GM23338 (cell line): ENCODE data around the gene MRS2.

Source experiments
- CTCF ChIP-seq, 2 experiments: fragments of 200-600 bp in 1 of 2; sonication (generic) in 1 of 2; conservative IDR thresholded peaks; 2 replicates each; pipeline versions ENCODE4 v1.5.1 to v1.6.1; 2016 to 2017; ENCODE audit warnings: antibody characterized with exemption in 2 of 2, low read depth in 2 of 2, mild to moderate bottlenecking in 2 of 2, moderate library complexity in 1 of 2
- EZH2 ChIP-seq: fragments of 200-600 bp; sonication (generic); IDR thresholded peaks from one replicate; pipeline ENCODE4 v1.8.0; 2017; ENCODE audit warnings: antibody characterized with exemption, mild to moderate bottlenecking, low read depth; ENCODE audit not compliant: unreplicated experiment
- EZH2phosphoT487 ChIP-seq: fragments of 200-600 bp; sonication (generic); IDR thresholded peaks from one replicate; pipeline ENCODE4 v1.8.1; 2018; ENCODE audit warnings: antibody characterized with exemption; ENCODE audit not compliant: unreplicated experiment
- POLR2AphosphoS5 ChIP-seq: IDR thresholded peaks from 2 replicates; pipeline ENCODE4 v1.6.1; 2016; ENCODE audit warnings: antibody characterized with exemption, low read depth

- TF ChIP-seq POLR2AphosphoS5 (no peak), EZH2phosphoT487 (no peak), EZH2 (no peak), CTCF (conservative IDR thresholded peaks at IDR 0.05; ENCODE audit: low read depth in 2 of 2) (no peak)
Observed at GRCh38 chr6:24441599-24441904, 38.8 kb downstream of the MRS2 start.
